ENCODE data around the gene SYCE3.

SYCE3 gene

DNA sequence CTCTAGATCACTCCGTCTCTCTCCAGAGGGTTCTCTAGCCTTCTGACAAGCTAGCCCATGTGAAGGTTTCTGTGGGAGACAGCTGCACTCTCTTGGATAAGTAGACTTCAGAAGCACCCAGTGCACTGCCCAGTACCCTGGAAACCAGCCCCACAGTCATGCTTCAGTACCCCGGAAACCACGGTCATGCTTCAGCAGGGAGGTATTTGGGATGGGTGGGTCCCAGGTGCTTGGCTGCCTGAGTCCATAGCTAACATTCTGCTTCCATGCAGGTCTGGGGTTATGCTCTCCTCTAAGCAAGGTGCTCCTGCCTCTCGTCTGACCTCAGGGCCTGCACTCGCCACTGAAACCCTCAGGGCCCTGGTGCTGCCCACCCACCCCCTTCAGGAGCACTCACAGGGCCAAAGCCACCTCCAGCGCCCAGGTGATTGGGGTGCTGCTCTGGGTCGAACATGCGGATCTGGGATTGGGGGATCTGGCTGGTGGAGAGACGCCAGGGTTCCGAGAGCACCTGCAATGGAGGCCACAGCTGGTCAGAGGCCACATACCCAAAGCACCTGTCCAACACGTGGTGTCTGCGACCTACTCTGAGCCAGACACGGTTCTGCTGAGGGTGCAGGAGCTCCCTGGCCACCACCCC is 7.3 kb upstream of the SYCE3 start:
- H3K4me3 ChIP-seq (ENCODE audit: low read length in 2 of 2), result no peak overlapping the region
- no peak overlapping the region for H3K9ac ChIP-seq (ENCODE audit: low read depth in 1 of 2, low read length in 2 of 2)
- no peaks in the 10 kb centered on the region for H3K27me3 ChIP-seq (ENCODE audit: control insufficient read depth in 2 of 2, insufficient read depth in 2 of 2, low read length in 2 of 2)
- H3K4me1 ChIP-seq (ENCODE audit: control insufficient read depth in 2 of 2, insufficient read depth in 2 of 2, low read length in 2 of 2), result peaks cover 12 to 15% of the 10 kb centered on the region in 2 donors
- H3K27ac ChIP-seq (ENCODE audit: low read depth in 2 of 2, low read length in 2 of 2), result no peak overlapping the region
- H3K9me3 ChIP-seq (ENCODE audit: control insufficient read depth in 2 of 2, low read length in 2 of 2), result no peaks in the 10 kb centered on the region
- H3K36me3 ChIP-seq (ENCODE audit: control insufficient read depth in 2 of 2, insufficient read depth in 2 of 2, low read length in 2 of 2), result peaks cover 11 to 17% of the 10 kb centered on the region in 2 donors

DNA sequence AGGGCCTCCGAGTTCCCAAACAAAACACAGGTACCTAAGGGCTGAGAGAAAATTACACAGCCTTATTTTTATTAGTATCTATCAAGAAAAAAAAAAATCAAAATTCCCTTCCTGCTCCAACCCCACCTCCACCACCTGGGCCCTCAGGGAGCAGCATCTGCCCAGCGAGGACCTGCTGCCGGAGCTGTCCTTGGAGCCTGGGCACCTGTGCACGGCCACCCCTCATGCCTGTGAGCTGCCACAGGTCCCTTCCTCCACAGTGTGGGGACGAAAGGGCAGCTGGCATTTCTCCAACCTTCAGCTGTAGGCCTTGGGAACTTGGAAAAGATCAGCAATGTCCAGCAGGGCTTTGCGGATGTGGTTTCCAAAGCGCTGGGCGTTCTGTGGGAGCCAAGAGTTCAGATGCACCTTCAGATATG is 6.3 kb upstream of the SYCE3 start:
- peak overlapping the region; percentile 61 to 62 for H3K27ac ChIP-seq (ENCODE audit: low read depth in 2 of 2, low read length in 2 of 2)
- H3K4me3 ChIP-seq (ENCODE audit: low read length in 2 of 2), result no peak overlapping the region
- H3K9me3 ChIP-seq (ENCODE audit: control insufficient read depth in 2 of 2, low read length in 2 of 2), result no peaks in the 10 kb centered on the region
- no peak overlapping the region for H3K9ac ChIP-seq (ENCODE audit: low read depth in 1 of 2, low read length in 2 of 2)
- no peaks in the 10 kb centered on the region for H3K27me3 ChIP-seq (ENCODE audit: control insufficient read depth in 2 of 2, insufficient read depth in 2 of 2, low read length in 2 of 2)
- H3K36me3 ChIP-seq (ENCODE audit: control insufficient read depth in 2 of 2, insufficient read depth in 2 of 2, low read length in 2 of 2), result peaks cover 9 to 17% of the 10 kb centered on the region in 2 donors
- H3K4me1 ChIP-seq (ENCODE audit: control insufficient read depth in 2 of 2, insufficient read depth in 2 of 2, low read length in 2 of 2), result peaks cover 15 to 20% of the 10 kb centered on the region in 2 donors

DNA sequence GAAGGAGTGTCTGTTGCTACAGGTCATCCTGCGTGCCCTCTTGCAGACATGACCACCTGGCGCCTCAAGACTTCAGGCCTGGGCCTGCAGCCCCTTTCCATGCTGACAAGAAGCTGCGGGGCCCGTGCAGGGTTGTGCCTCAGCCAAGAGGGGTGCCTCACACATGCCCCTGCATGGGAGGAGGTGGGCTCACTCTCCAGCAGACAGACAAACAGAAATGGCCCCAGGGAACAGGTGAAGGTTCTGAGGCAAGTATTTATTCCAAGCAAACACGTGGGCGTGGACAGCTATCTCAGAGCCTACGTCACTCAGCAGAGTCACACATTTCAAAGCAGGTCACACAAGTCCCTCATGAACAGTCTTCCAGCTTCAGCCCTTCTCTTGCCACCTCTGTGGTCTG is 5.9 kb upstream of the SYCE3 start:
- Histone ChIP-seq H3K36me3 (ENCODE audit: control insufficient read depth in 2 of 2, insufficient read depth in 2 of 2, low read length in 2 of 2) (peaks cover 9 to 17% of the 10 kb centered on the region in 2 donors), H3K4me1 (ENCODE audit: control insufficient read depth in 2 of 2, insufficient read depth in 2 of 2, low read length in 2 of 2) (peaks cover 19 to 23% of the 10 kb centered on the region in 2 donors), H3K9ac (ENCODE audit: low read depth in 1 of 2, low read length in 2 of 2) (no peak overlapping the region), H3K4me3 (ENCODE audit: low read length in 2 of 2) (no peak overlapping the region), H3K27ac (ENCODE audit: low read depth in 2 of 2, low read length in 2 of 2) (peak overlapping the region; percentile 52 to 61), H3K9me3 (ENCODE audit: control insufficient read depth in 2 of 2, low read length in 2 of 2) (no peaks in the 10 kb centered on the region), H3K27me3 (ENCODE audit: control insufficient read depth in 2 of 2, insufficient read depth in 2 of 2, low read length in 2 of 2) (no peaks in the 10 kb centered on the region)

DNA sequence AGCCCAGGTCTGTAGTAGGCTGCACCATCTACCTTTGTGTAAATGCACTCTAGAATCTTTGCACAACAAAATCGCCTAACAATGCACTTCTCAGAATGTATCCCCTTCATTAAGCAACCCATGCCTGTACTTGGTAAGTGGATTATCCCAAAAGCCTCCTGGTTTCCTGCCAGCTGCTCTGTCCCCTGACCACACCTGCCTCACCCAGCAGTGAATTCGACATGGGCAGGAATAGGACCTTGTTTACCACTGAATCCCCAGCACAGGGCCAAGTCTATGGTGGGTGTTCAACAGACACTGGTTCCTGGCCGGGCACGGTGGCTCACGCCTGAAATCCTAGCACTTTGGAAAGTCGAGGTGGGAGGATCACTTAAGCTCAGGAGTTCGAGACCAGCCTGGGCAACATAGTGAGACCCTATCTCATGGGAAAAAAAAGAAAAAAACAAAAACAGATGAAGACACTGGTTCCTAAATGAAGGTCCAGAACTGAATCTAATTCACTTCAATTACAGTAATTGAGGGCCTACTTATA is 5.1 kb upstream of the SYCE3 start:
- H3K9me3 ChIP-seq (ENCODE audit: control insufficient read depth in 2 of 2, low read length in 2 of 2), result no peaks in the 10 kb centered on the region
- no peak overlapping the region for H3K4me3 ChIP-seq (ENCODE audit: low read length in 2 of 2)
- no peak overlapping the region for H3K9ac ChIP-seq (ENCODE audit: low read depth in 1 of 2, low read length in 2 of 2)
- H3K27me3 ChIP-seq (ENCODE audit: control insufficient read depth in 2 of 2, insufficient read depth in 2 of 2, low read length in 2 of 2), result no peaks in the 10 kb centered on the region
- H3K27ac ChIP-seq (ENCODE audit: low read depth in 2 of 2, low read length in 2 of 2), result no peak overlapping the region
- peaks cover 9 to 17% of the 10 kb centered on the region in 2 donors for H3K36me3 ChIP-seq (ENCODE audit: control insufficient read depth in 2 of 2, insufficient read depth in 2 of 2, low read length in 2 of 2)
- peaks cover 23 to 27% of the 10 kb centered on the region in 2 donors for H3K4me1 ChIP-seq (ENCODE audit: control insufficient read depth in 2 of 2, insufficient read depth in 2 of 2, low read length in 2 of 2)

DNA sequence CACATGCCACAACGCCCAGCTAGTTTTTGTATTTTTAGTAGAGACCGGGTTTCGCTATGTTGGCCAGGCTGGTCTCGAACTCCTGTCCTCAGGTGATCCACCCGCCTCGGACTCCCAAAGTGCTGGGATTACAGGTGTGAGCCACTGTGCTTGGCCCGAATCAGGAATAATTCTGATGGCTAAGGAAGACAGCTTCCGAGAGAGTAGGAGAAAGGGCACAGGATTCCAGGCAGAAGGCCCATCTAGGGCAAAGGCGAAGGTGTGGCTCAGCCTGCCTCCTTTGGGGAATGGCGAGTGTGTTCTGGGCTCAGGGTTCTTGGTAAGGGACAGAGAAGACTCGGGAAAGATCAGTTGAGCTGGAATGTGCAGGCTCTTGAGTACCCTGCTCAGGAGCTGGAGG is 1.6 kb upstream of the SYCE3 start:
- H3K27me3 ChIP-seq (ENCODE audit: control insufficient read depth in 2 of 2, insufficient read depth in 2 of 2, low read length in 2 of 2), result no peaks in the 10 kb centered on the region
- peak overlapping the region; percentile 89 to 95 for H3K27ac ChIP-seq (ENCODE audit: low read depth in 2 of 2, low read length in 2 of 2)
- H3K9ac ChIP-seq (ENCODE audit: low read depth in 1 of 2, low read length in 2 of 2), result peak overlapping the region; percentile 7 to 47
- H3K9me3 ChIP-seq (ENCODE audit: control insufficient read depth in 2 of 2, low read length in 2 of 2), result no peaks in the 10 kb centered on the region
- peak overlapping the region; percentile 20 to 93 for H3K4me3 ChIP-seq (ENCODE audit: low read length in 2 of 2)
- peaks cover 16 to 24% of the 10 kb centered on the region in 2 donors for H3K4me1 ChIP-seq (ENCODE audit: control insufficient read depth in 2 of 2, insufficient read depth in 2 of 2, low read length in 2 of 2)
- peaks cover 0 to 2% of the 10 kb centered on the region in 2 donors for H3K36me3 ChIP-seq (ENCODE audit: control insufficient read depth in 2 of 2, insufficient read depth in 2 of 2, low read length in 2 of 2)

DNA sequence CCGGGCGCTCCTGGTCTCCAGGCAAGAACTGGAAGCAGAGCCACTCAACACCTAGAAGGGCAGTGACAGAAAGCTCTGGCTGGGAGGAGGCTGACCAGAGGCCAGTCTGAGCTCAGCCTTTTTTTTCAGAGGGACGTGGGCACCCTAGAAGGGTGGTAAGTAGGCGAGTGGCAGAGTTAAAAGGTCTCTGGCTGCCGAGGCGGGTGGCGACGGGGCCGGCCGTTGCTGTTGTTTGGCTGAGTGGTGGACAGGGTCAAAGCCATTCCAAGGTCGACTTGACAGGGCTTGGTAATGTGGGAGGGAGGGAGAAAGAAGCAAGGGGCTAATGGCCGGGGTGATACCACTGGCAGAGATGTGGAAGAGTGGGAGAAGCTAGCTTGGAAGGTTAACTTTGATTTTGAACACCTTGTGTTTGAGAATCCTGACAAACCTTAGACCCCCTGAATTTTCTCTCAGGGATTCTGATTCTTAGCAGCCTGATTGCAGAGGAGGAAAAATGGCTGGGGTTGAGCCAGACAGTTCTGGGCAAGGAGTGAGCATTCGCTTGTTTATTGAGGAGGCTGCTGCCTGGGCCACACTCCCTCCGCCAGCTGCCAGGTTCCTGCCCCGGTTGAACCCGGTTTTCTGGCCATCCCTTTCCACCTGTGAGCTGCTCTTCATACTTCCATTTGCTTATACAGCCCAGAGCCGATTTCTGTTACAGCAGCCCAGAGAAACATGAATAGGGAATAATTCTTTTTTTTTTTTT is 868 bp upstream of the SYCE3 start:
- Histone ChIP-seq H3K9ac (ENCODE audit: low read depth in 1 of 2, low read length in 2 of 2) (peak overlapping the region; percentile 84 to 93), H3K4me1 (ENCODE audit: control insufficient read depth in 2 of 2, insufficient read depth in 2 of 2, low read length in 2 of 2) (peaks cover 9 to 17% of the 10 kb centered on the region in 2 donors), H3K36me3 (ENCODE audit: control insufficient read depth in 2 of 2, insufficient read depth in 2 of 2, low read length in 2 of 2) (peaks cover 0 to under 1% of the 10 kb centered on the region in 2 donors), H3K27me3 (ENCODE audit: control insufficient read depth in 2 of 2, insufficient read depth in 2 of 2, low read length in 2 of 2) (no peaks in the 10 kb centered on the region), H3K27ac (ENCODE audit: low read depth in 2 of 2, low read length in 2 of 2) (peak overlapping the region; percentile 89 to 95), H3K9me3 (ENCODE audit: control insufficient read depth in 2 of 2, low read length in 2 of 2) (no peaks in the 10 kb centered on the region), H3K4me3 (ENCODE audit: low read length in 2 of 2) (peak overlapping the region; percentile 73 to 93)

DNA sequence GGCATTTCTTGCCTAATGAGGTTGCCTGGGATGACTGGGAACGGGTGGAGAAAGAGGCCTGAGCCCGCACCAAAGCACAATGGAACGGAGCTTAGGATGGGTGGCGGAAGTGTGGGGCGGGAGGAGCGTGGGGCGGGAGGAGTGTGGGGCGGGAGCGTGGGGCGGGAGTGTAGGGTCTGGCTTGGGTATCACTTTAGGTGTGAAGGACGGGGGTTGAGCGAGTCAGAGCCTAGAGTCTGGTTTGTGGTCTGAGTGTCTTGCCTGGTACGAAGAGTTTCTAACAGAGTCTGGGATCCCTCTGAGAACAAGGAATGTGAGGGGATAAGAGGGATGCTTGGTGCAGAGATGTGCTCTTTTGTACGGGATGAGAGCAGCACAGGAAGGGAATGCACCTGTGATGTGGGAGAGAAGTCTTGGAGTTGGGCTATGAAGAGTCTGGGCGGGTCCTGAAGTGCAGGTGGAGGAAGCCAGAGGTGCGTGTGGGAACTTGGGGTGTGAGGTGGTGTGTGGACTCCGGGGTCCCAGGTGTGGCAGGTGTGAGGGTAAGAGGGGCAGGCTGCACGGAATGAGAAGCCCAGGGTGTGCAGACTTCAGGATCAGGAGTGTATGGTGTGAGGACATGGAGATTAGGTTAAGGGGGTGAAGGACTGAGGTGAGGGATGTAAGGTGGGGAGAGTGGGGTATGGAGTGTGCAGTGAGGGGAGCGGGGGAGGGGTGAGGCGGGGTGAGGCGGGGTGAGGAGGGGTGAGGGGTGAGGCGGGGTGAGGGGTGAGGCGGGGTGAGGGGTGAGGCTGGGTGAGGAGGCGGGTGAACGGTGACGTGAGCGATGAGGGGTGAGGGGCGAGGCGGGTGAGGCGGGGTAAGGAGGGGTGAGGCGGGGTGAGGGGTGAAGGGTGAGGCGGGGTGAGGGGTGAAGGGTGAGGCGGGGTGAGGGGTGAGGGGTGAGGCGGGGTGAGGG is 1.0 kb downstream of the SYCE3 start:
- H3K9ac ChIP-seq (ENCODE audit: low read depth in 1 of 2, low read length in 2 of 2), result no peak overlapping the region
- H3K27me3 ChIP-seq (ENCODE audit: control insufficient read depth in 2 of 2, insufficient read depth in 2 of 2, low read length in 2 of 2), result no peaks in the 10 kb centered on the region
- no peak overlapping the region for H3K27ac ChIP-seq (ENCODE audit: low read depth in 2 of 2, low read length in 2 of 2)
- H3K4me1 ChIP-seq (ENCODE audit: control insufficient read depth in 2 of 2, insufficient read depth in 2 of 2, low read length in 2 of 2), result peaks cover 8 to 15% of the 10 kb centered on the region in 2 donors
- no peak overlapping the region for H3K4me3 ChIP-seq (ENCODE audit: low read length in 2 of 2)
- no peaks in the 10 kb centered on the region for H3K9me3 ChIP-seq (ENCODE audit: control insufficient read depth in 2 of 2, low read length in 2 of 2)
- H3K36me3 ChIP-seq (ENCODE audit: control insufficient read depth in 2 of 2, insufficient read depth in 2 of 2, low read length in 2 of 2), result no peaks in the 10 kb centered on the region

DNA sequence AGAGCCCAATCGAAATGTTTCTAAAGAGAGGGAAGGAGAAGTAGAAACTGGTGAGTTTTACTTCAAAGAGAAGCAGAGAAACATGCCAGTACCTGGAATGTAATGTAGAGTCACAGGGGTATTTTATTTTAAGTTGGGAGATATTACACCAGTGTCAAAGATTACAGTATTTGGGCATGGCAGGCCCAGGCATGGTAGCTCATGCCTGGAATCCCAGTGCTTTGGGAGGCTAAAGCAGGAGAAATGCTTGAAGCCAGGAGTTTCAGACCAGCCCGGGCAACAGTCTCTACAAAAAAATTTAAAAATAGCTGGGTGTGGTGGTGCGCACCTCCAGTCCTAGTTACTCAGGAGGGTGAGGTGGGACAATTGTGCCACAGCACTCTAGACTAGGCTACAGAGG is 2.7 kb downstream of the SYCE3 start:
- Histone ChIP-seq H3K9ac (ENCODE audit: low read depth in 1 of 2, low read length in 2 of 2) (no peak overlapping the region), H3K4me3 (ENCODE audit: low read length in 2 of 2) (no peak overlapping the region), H3K27ac (ENCODE audit: low read depth in 2 of 2, low read length in 2 of 2) (no peak overlapping the region), H3K27me3 (ENCODE audit: control insufficient read depth in 2 of 2, insufficient read depth in 2 of 2, low read length in 2 of 2) (no peaks in the 10 kb centered on the region), H3K9me3 (ENCODE audit: control insufficient read depth in 2 of 2, low read length in 2 of 2) (no peaks in the 10 kb centered on the region), H3K4me1 (ENCODE audit: control insufficient read depth in 2 of 2, insufficient read depth in 2 of 2, low read length in 2 of 2) (peaks cover 8 to 15% of the 10 kb centered on the region in 2 donors), H3K36me3 (ENCODE audit: control insufficient read depth in 2 of 2, insufficient read depth in 2 of 2, low read length in 2 of 2) (no peaks in the 10 kb centered on the region)

DNA sequence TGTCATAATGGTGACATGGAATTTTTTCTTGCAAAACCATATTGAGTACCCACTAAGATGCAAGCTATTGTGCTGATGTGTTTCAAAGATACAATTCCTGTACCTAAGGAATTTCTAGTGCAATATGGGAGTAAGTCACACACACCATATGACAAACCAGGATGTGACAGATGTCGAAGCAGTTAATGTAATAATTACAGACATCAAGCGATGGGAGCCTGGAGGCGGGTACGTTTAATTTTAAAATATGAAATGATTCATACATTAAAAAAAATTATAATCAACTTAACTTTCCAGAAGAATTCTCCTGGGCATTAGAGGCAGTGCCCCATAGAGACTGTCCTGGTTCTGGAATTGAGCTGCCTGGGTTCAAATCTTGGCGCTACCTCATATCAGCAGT is 6.0 kb downstream of the SYCE3 start:
- H3K27ac ChIP-seq (ENCODE audit: low read depth in 2 of 2, low read length in 2 of 2), result no peak overlapping the region
- no peaks in the 10 kb centered on the region for H3K36me3 ChIP-seq (ENCODE audit: control insufficient read depth in 2 of 2, insufficient read depth in 2 of 2, low read length in 2 of 2)
- H3K27me3 ChIP-seq (ENCODE audit: control insufficient read depth in 2 of 2, insufficient read depth in 2 of 2, low read length in 2 of 2), result no peaks in the 10 kb centered on the region
- H3K9me3 ChIP-seq (ENCODE audit: control insufficient read depth in 2 of 2, low read length in 2 of 2), result no peaks in the 10 kb centered on the region
- H3K9ac ChIP-seq (ENCODE audit: low read depth in 1 of 2, low read length in 2 of 2), result no peak overlapping the region
- H3K4me3 ChIP-seq (ENCODE audit: low read length in 2 of 2), result no peak overlapping the region
- no peaks in the 10 kb centered on the region for H3K4me1 ChIP-seq (ENCODE audit: control insufficient read depth in 2 of 2, insufficient read depth in 2 of 2, low read length in 2 of 2)

Data from mucosa of rectum (tissue), 2 donors.